Liver (tissue), 9 donors: ENCODE data around the gene ZGLP1. TPM values are rescaled to one million over a fixed set of nuclear protein-coding genes. Genes with fewer than 3 reads are reported as not detected.

ENCODE experiments used
- DNase-seq: peaks from one replicate; pipeline ENCODE4 v3.0.0-alpha.2; 2017; ENCODE audit warnings: low spot score
- H3K27ac ChIP-seq, 2 donors: one replicate each; pipeline ENCODE4 v1.7.0; 2013; ENCODE audit warnings: inconsistent platforms in 2 of 2, low read length in 2 of 2, control low read depth in 1 of 2, low read depth in 1 of 2, mild to moderate bottlenecking in 1 of 2
- H3K27me3 ChIP-seq, 4 donors: one replicate each; pipeline versions ENCODE4 v1.6.1 to v1.7.0; 2013; ENCODE audit warnings: low read length in 3 of 4, inconsistent platforms in 1 of 4, mild to moderate bottlenecking in 1 of 4, moderate library complexity in 1 of 4; ENCODE audit not compliant: control insufficient read depth in 4 of 4, insufficient read depth in 4 of 4
- H3K36me3 ChIP-seq, 4 donors: one replicate each; pipeline versions ENCODE4 v1.6.1 to v1.7.0; 2013; ENCODE audit warnings: low read length in 3 of 4, mild to moderate bottlenecking in 3 of 4, low read depth in 1 of 4, moderate library complexity in 1 of 4; ENCODE audit not compliant: control insufficient read depth in 4 of 4, insufficient read depth in 3 of 4
- H3K4me1 ChIP-seq, 4 donors: one replicate each; pipeline versions ENCODE4 v1.6.1 to v1.7.0; 2013; ENCODE audit warnings: low read length in 3 of 4, mild to moderate bottlenecking in 3 of 4, moderate library complexity in 1 of 4; ENCODE audit not compliant: control insufficient read depth in 4 of 4, insufficient read depth in 4 of 4
- H3K4me3 ChIP-seq, 3 donors: one replicate each; pipeline versions ENCODE4 v1.6.1 to v1.7.0; 2013; ENCODE audit warnings: low read length in 3 of 3, control low read depth in 1 of 3, low read depth in 1 of 3, mild to moderate bottlenecking in 1 of 3
- H3K9ac ChIP-seq, 2 donors: one replicate each; pipeline ENCODE4 v1.7.0; 2013; ENCODE audit warnings: low read length in 2 of 2, mild to moderate bottlenecking in 2 of 2, moderate library complexity in 2 of 2, control low read depth in 1 of 2, low read depth in 1 of 2
- H3K9me3 ChIP-seq, 4 donors: one replicate each; pipeline versions ENCODE4 v1.6.1 to v1.7.0; 2013; ENCODE audit warnings: low read length in 3 of 4; ENCODE audit not compliant: control insufficient read depth in 4 of 4
- EGR1 ChIP-seq, 2 donors: IDR thresholded peaks; 2 replicates each; pipeline ENCODE4 v1.6.1; 2016 to 2018; ENCODE audit warnings: antibody characterized with exemption in 2 of 2, low read depth in 2 of 2
- FOXA1 ChIP-seq: IDR thresholded peaks from 2 replicates; pipeline ENCODE4 v1.6.1; 2016; ENCODE audit warnings: antibody characterized with exemption
- FOXA2 ChIP-seq: IDR thresholded peaks from 2 replicates; pipeline ENCODE4 v1.6.1; 2016; ENCODE audit warnings: antibody characterized with exemption
- GABPA ChIP-seq, 2 donors: IDR thresholded peaks in 1 of 2; conservative IDR thresholded peaks in 1 of 2; 2 replicates each; pipeline ENCODE4 v1.6.1; 2016; ENCODE audit warnings: antibody characterized with exemption in 2 of 2, mild to moderate bottlenecking in 1 of 2, moderate library complexity in 1 of 2
- HNF4A ChIP-seq, 2 donors: conservative IDR thresholded peaks; 2 replicates each; pipeline ENCODE4 v1.6.1; 2016; ENCODE audit warnings: antibody characterized with exemption in 2 of 2, mild to moderate bottlenecking in 2 of 2
- JUND ChIP-seq, 2 donors: IDR thresholded peaks; 2 replicates each; pipeline ENCODE4 v1.6.1; 2016; ENCODE audit warnings: antibody characterized with exemption in 2 of 2
- NR2F2 ChIP-seq: IDR thresholded peaks from 2 replicates; pipeline ENCODE4 v1.6.1; 2016; ENCODE audit warnings: antibody characterized with exemption
- RAD21 ChIP-seq, 2 donors: IDR thresholded peaks; 2 replicates each; pipeline ENCODE4 v1.6.1; 2016; ENCODE audit warnings: antibody characterized with exemption in 2 of 2, mild to moderate bottlenecking in 2 of 2
- RXRA ChIP-seq, 2 donors: IDR thresholded peaks; 2 replicates each; pipeline ENCODE4 v1.6.1; 2017 to 2018; ENCODE audit warnings: antibody characterized with exemption in 2 of 2, mild to moderate bottlenecking in 1 of 2
- SP1 ChIP-seq: IDR thresholded peaks from 2 replicates; pipeline ENCODE4 v1.6.1; 2018; ENCODE audit warnings: antibody characterized with exemption, mild to moderate bottlenecking
- TAF1 ChIP-seq: conservative IDR thresholded peaks from 2 replicates; pipeline ENCODE4 v1.6.1; 2016; ENCODE audit warnings: antibody characterized with exemption, mild to moderate bottlenecking
- YY1 ChIP-seq: IDR thresholded peaks from 2 replicates; pipeline ENCODE4 v1.6.1; 2016; ENCODE audit warnings: antibody characterized with exemption, mild to moderate bottlenecking
- WGBS: extraction: QIAGEN DNeasy Blood & Tissue Kit; methylation state at CpG from one replicate; pipeline ENCODE4 v1.1.7; 2013; 5-methylcytosine and 5-hydroxymethylcytosine counted together
- polyA plus RNA-seq, 2 donors: library from polyadenylated mRNA; stranded (reverse) in 1 of 2; unstranded in 1 of 2; fragments of 200-250 nt in 1 of 2; fragments of >200 nt in 1 of 2; fragmentation: Nextera tagmentation in 1 of 2; extraction: Ambion mirVana in 1 of 2; gene quantifications; one replicate each; pipeline versions ENCODE4 v1.2.1 to v1.2.3, GENCODE V29; 2013 to 2015
- total RNA-seq, 2 donors: library from RNA; depleted of rRNA; stranded (reverse); fragments of >200 nt; gene quantifications; one replicate each; pipeline ENCODE4 v1.2.3, GENCODE V29; 2014
- TF ChIP-seq, protein P1 (sequence below): fragments of 150-350 bp; IDR thresholded peaks from 2 replicates; pipeline ENCODE4 v1.5.1; 2017; ENCODE audit warnings: improper control_type of control experiment, low read depth, low read length; ENCODE audit not compliant: missing input control
- TF ChIP-seq, protein P2 (sequence below): IDR thresholded peaks from 2 replicates; pipeline ENCODE4 v1.6.1; 2016; ENCODE audit warnings: antibody characterized with exemption
- TF ChIP-seq, protein P3 (sequence below): IDR thresholded peaks from 2 replicates; pipeline ENCODE4 v1.6.1; 2016; ENCODE audit warnings: antibody characterized with exemption
- TF ChIP-seq, protein P4 (sequence below): IDR thresholded peaks from 2 replicates; pipeline ENCODE4 v1.6.1; 2016; ENCODE audit warnings: antibody characterized with exemption
- donor health status: healthy.
- donor health status: healthy.
- donor health status: healthy.
- donor health status: healthy.
- donor health status: healthy.

The ZGLP1 gene
- total and polyA plus RNA-seq, 4 donors = 0.61 to 1.2 (median 0.82) TPM

DNA sequence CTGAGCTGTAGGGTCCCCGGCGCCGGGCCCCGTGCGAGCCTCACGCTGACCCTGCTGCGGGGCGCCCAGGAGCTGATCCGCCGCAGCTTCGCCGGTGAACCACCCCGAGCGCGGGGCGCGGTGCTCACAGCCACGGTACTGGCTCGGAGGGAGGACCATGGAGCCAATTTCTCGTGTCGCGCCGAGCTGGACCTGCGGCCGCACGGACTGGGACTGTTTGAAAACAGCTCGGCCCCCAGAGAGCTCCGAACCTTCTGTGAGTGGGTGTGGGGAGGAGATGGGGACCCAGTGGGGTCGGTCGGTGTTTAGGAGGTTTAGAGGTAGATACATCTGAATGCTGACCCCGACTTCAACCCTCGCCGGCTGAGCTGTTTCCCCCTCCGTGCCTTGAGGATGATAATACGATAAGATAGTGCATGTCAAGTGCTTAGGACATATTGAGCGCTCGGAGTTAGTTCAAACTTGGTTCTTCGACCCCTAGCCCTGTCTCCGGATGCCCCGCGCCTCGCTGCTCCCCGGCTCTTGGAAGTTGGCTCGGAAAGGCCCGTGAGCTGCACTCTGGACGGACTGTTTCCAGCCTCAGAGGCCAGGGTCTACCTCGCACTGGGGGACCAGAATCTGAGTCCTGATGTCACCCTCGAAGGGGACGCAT, 17.9 kb downstream of the ZGLP1 start:
- TF ChIP-seq RXRA (IDR thresholded peaks at IDR 0.05) (no peak), JUND (IDR thresholded peaks at IDR 0.05) (no peak), RAD21 (IDR thresholded peaks at IDR 0.05) (no peak), HNF4A (conservative IDR thresholded peaks at IDR 0.05) (no peak)
- Histone ChIP-seq H3K36me3 (no peaks in the 10 kb centered on the region), H3K27ac (no peak overlapping the region), H3K9ac (no peak overlapping the region), H3K4me3 (peak overlapping the region in 1 of 3 donors; percentile 34), H3K9me3 (no peaks in the 10 kb centered on the region), H3K4me1 (peaks cover 21 to 50% (median 40%) of the 10 kb centered on the region in 4 donors), H3K27me3 (peaks cover 2 to 16% (median 7%) of the 10 kb centered on the region in 4 donors)
- no peak for DNase-seq
- WGBS = 3% methylated on average over 49 of the region's 49 CpGs

DNA sequence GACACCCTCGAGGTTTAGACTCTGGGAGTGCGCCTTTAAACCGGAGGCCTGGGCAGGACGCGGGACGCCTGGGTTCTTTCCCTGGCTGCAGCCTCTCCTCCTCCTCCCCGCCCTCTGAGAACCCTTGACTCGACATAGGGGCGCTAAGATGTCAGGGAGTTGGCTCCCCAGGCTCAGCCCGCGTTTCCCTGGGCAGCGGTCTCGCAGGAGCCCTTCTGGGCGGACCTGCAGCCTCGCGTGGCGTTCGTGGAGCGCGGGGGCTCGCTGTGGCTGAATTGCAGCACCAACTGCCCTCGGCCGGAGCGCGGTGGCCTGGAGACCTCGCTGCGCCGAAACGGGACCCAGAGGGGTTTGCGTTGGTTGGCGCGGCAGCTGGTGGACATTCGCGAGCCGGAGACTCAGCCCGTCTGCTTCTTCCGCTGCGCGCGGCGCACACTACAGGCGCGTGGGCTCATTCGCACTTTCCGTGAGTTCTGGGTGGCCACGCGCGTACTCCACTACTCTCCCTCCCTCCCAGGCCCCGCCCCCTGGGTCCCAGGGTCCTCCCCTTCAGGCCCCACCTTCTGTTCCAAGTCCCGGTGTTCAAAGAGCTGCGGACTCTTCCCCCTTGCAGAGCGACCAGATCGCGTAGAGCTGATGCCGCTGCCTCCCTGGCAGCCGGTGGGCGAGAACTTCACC, 18.6 kb downstream of the ZGLP1 start:
- 2% methylated on average over 57 of the region's 57 CpGs for WGBS
- Histone ChIP-seq H3K9ac (no peak overlapping the region), H3K4me3 (peak overlapping the region in 1 of 3 donors; percentile 34), H3K27ac (no peak overlapping the region), H3K9me3 (no peaks in the 10 kb centered on the region), H3K4me1 (peaks cover 22 to 53% (median 42%) of the 10 kb centered on the region in 4 donors), H3K27me3 (peaks cover 2 to 16% (median 7%) of the 10 kb centered on the region in 4 donors), H3K36me3 (peaks cover 0 to 2% (median 1%) of the 10 kb centered on the region in 4 donors)
- peak; percentile 87 for DNase-seq
- TF ChIP-seq, protein P1, sequence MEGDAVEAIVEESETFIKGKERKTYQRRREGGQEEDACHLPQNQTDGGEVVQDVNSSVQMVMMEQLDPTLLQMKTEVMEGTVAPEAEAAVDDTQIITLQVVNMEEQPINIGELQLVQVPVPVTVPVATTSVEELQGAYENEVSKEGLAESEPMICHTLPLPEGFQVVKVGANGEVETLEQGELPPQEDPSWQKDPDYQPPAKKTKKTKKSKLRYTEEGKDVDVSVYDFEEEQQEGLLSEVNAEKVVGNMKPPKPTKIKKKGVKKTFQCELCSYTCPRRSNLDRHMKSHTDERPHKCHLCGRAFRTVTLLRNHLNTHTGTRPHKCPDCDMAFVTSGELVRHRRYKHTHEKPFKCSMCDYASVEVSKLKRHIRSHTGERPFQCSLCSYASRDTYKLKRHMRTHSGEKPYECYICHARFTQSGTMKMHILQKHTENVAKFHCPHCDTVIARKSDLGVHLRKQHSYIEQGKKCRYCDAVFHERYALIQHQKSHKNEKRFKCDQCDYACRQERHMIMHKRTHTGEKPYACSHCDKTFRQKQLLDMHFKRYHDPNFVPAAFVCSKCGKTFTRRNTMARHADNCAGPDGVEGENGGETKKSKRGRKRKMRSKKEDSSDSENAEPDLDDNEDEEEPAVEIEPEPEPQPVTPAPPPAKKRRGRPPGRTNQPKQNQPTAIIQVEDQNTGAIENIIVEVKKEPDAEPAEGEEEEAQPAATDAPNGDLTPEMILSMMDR = no peak
- TF ChIP-seq NR2F2 (no peak), YY1 (no peak), RAD21 (IDR thresholded peaks at IDR 0.05) (no peak), FOXA1 (no peak), TAF1 (no peak), FOXA2 (no peak), RXRA (IDR thresholded peaks at IDR 0.05) (no peak), EGR1 (IDR thresholded peaks at IDR 0.05; ENCODE audit: low read depth in 2 of 2) (no peak), SP1 (no peak), JUND (IDR thresholded peaks at IDR 0.05) (no peak), GABPA (IDR thresholded peaks at IDR 0.05 in 1 of 2, conservative IDR thresholded peaks at IDR 0.05 in 1 of 2) (no peak), HNF4A (conservative IDR thresholded peaks at IDR 0.05) (no peak)
- TF ChIP-seq, protein P2, sequence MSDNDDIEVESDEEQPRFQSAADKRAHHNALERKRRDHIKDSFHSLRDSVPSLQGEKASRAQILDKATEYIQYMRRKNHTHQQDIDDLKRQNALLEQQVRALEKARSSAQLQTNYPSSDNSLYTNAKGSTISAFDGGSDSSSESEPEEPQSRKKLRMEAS = no peak
- TF ChIP-seq, protein P3, sequence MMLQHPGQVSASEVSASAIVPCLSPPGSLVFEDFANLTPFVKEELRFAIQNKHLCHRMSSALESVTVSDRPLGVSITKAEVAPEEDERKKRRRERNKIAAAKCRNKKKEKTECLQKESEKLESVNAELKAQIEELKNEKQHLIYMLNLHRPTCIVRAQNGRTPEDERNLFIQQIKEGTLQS = no peak
- TF ChIP-seq, protein P4, sequence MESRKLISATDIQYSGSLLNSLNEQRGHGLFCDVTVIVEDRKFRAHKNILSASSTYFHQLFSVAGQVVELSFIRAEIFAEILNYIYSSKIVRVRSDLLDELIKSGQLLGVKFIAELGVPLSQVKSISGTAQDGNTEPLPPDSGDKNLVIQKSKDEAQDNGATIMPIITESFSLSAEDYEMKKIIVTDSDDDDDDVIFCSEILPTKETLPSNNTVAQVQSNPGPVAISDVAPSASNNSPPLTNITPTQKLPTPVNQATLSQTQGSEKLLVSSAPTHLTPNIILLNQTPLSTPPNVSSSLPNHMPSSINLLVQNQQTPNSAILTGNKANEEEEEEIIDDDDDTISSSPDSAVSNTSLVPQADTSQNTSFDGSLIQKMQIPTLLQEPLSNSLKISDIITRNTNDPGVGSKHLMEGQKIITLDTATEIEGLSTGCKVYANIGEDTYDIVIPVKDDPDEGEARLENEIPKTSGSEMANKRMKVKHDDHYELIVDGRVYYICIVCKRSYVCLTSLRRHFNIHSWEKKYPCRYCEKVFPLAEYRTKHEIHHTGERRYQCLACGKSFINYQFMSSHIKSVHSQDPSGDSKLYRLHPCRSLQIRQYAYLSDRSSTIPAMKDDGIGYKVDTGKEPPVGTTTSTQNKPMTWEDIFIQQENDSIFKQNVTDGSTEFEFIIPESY = no peak
